ENCODE data around the gene ASTN2.

DNA sequence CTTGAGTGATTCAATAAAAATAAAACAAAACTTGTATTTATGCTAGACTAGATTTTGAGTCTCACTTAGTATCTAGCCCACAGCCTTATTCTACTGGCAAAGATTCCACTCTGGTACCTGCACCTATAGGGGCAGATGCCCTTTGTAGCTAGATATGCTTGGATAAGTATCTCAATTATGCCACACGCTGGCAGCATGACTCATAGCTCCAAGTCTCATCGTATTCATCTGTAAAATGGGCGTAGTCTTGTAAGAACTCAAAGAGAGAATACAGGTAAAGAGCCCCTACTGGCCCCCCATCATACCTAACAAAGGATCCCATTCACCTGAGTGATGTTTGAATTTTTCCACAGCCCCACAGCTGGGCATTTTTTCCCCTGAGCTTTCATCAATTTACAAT is 45.9 kb upstream of the ASTN2 start:
- TF ChIP-seq, protein P1, sequence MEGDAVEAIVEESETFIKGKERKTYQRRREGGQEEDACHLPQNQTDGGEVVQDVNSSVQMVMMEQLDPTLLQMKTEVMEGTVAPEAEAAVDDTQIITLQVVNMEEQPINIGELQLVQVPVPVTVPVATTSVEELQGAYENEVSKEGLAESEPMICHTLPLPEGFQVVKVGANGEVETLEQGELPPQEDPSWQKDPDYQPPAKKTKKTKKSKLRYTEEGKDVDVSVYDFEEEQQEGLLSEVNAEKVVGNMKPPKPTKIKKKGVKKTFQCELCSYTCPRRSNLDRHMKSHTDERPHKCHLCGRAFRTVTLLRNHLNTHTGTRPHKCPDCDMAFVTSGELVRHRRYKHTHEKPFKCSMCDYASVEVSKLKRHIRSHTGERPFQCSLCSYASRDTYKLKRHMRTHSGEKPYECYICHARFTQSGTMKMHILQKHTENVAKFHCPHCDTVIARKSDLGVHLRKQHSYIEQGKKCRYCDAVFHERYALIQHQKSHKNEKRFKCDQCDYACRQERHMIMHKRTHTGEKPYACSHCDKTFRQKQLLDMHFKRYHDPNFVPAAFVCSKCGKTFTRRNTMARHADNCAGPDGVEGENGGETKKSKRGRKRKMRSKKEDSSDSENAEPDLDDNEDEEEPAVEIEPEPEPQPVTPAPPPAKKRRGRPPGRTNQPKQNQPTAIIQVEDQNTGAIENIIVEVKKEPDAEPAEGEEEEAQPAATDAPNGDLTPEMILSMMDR (IDR thresholded peaks at IDR 0.05) = no peak
- TF ChIP-seq POLR2A (IDR thresholded peaks at IDR 0.05) (no peak), POLR2AphosphoS5 (IDR thresholded peaks at IDR 0.05) (no peak)

Data from transverse colon (tissue), 4 donors.